Glomerular endothelial cell (primary cell): ENCODE data around the gene RBM47. TPM values are rescaled to one million over a fixed set of nuclear protein-coding genes. Genes with fewer than 3 reads are reported as not detected.
"Not testable (repeated sequence)": the region's sequence is repeated elsewhere in the genome, so short reads cannot be mapped to it uniquely, and the experiment has no call there.

Experiments
- DNase-seq: peaks from one replicate; pipeline ENCODE4 v3.0.0-alpha.2; 2011; ENCODE audit warnings: low read depth, low spot score; ENCODE audit errors: extremely low read depth
- total RNA-seq: library from RNA; depleted of rRNA; stranded (reverse); fragments of >200 nt; gene quantifications from 2 replicates; pipeline ENCODE4 v1.2.3, GENCODE V29; 2015

Gene RBM47
- total RNA-seq, 1 donor from 2014 or later: 2.0 TPM

- no peak for DNase-seq
Measured at GRCh38 chr4:40458683-40459082, 171.0 kb downstream of the RBM47 start.

DNA sequence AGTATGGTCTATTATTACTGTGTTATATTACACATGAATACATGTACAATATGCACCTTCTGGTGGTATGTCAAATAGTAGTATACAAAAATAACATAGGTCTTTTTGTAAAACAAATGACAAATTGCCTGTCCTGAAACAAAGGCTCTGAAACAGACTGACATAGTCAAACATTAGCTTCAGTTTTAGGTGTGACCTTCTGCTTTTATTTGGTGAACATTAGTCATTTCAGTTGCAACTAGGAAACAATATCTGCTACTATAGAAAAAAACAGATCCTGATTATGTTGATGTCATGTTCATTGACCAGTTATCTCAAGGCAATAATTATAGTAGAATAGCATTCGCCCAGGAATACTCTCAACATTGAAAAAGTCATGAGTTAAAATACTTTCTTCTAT is 171.6 kb downstream of the RBM47 start:
- DNase-seq: no peak

DNA sequence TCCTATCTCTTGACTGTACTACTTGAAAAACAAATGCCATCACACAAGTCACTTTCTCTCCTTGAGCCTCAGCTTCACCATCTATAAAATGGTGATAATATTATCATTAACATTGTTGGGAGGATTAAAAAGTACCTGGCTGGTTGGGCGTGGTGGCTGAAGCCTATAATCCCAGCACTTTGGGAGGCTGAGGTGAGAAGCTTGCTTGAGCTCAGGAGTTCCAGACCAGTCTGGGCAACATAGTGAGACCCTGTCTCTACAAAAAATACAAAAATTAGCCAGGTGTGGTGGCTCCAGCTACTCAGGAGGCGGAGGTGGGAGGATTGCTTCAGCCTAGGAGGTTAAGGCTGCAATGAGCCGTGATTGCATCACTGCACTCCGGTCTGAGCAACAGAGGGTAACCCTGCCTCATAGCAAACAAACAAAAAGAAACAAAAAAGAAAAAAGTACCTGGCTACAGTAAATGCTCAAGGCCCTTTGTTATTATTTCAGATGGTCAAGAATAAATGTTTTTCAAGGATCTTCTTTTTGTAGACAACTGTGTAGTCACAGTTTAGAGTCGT is 174.2 kb downstream of the RBM47 start:
- DNase-seq: no peak

- DNase-seq: no peak
Measured at GRCh38 chr4:40454816-40455215, 174.8 kb downstream of the RBM47 start.

- DNase-seq: no peak
Measured at GRCh38 chr4:40453912-40454311, 175.8 kb downstream of the RBM47 start.

DNA sequence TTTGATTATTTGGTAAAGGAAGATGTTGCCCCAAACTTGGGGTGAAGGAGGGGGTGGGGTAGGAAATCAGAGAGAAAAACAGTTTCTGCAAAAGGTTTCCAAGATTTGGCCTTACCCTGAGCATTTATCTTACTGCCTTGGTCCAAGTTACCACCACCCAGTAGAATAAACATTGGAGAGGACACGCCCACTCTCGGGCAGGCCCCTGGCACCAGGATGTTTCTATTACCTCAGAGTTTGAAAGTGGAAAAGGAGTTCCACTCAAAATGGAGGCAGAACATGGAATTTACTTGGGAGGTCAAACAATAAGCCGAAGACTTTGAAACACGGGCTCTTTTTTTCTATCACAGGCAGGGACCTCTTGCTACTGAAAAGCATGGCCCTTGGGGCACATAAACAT is 180.8 kb downstream of the RBM47 start:
- no peak for DNase-seq

DNA sequence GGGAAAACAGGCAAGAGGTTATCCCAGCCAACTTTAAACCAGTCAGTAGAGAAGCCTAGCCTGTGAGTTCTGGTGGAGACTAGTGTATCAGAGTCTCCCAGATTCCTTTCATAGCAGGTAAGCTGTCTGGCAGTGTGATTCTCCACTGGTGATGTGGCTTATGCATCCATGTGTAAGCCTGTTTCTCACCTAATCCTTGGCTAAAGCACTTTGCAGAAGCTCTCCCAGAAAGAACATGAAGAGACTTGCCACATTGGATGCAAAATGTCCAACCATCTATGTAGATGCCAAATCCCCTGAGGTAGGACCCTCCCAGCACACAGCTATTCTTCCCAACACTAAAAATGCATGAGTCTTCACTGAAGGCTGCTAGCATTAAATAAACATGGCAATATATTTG is 182.8 kb downstream of the RBM47 start:
- DNase-seq: no peak

- not testable (repeated sequence) for DNase-seq
Measured at GRCh38 chr4:40446261-40446750, 183.4 kb downstream of the RBM47 start.

GRCh38 chr4:40445671-40446070 is 184.0 kb downstream of the RBM47 start:
- no peak for DNase-seq

- no peak for DNase-seq
Measured at GRCh38 chr4:40441430-40441829, 188.2 kb downstream of the RBM47 start.

DNA sequence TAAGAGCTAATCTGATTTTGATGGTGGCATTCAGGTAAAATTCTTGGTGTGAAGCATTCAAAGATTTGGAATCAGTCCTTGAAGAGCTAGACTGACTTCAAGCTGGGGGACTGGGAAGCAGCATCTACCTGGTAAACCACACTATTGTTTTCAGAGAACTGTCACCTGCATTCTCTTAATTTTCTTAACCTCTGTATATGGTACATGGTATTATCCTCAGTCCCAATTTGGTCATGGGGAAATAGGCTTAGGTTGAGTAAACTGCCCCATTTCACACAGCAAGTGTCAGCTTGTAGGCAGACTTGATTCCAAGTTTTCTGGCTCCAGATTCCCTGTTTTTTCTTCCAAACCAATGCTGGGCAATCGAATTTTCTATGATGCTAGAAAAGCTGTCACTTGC is 190.1 kb downstream of the RBM47 start:
- no peak for DNase-seq

DNA sequence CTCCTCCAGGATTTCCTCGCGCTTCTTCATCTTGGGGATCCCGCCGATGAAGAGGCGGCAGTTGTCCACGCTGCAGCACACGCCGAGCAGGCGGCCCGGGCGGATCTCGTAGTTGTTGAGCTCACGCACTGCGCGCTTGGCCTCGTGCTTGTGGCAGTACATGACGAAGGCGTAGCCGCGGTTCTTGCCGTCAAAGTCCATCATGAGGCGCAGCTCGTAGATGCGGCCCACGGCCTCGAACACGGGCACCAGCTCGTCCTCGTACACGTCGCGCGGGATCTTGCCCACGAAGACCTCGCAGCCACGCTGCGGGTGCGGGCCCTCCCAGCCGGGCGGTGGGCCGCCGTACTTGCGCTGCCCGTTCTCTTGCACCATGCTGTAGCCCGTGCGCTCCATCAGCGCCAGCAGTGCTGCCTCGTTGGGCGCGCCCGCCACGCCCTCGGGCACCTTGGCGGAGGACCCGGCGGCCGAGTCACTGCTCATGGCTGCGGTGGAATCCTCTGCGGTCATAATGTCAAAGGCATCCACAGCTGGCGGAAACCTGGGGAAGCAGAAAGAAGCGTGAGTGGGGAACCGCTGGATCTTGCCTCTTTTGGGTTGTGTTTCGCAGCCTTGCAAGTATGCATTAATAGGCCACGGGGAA is 191.2 kb downstream of the RBM47 start:
- DNase-seq: no peak

GRCh38 chr4:40437741-40438383 is 191.8 kb downstream of the RBM47 start:
- DNase-seq: no peak

GRCh38 chr4:40435306-40435705 is 194.4 kb downstream of the RBM47 start:
- DNase-seq: not testable (repeated sequence)

GRCh38 chr4:40434126-40434687 is 195.5 kb downstream of the RBM47 start:
- no peak for DNase-seq

GRCh38 chr4:40432504-40432903 is 197.2 kb downstream of the RBM47 start:
- DNase-seq: no peak

- DNase-seq: not testable (repeated sequence)
Measured at GRCh38 chr4:40427871-40428270, 201.8 kb downstream of the RBM47 start.

DNA sequence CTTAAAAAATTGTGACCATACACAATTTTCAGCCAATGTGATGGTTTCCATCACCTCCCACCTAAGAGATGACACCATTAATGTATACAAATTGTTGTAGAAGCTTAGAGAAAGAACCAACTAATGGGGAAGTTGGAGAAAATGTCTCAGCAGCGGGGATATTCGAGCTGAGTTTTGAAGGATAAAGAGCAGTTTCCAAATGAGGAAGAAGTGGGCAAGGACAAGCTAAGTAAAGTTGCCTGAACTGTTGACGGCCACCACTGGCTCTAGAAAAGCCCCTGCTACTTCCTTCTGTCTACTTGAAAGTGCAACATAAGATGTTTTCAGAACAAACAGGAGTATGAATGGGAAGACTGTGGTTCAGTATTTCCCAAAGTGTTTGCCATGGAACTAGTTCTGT is 202.5 kb downstream of the RBM47 start:
- no peak for DNase-seq

DNA sequence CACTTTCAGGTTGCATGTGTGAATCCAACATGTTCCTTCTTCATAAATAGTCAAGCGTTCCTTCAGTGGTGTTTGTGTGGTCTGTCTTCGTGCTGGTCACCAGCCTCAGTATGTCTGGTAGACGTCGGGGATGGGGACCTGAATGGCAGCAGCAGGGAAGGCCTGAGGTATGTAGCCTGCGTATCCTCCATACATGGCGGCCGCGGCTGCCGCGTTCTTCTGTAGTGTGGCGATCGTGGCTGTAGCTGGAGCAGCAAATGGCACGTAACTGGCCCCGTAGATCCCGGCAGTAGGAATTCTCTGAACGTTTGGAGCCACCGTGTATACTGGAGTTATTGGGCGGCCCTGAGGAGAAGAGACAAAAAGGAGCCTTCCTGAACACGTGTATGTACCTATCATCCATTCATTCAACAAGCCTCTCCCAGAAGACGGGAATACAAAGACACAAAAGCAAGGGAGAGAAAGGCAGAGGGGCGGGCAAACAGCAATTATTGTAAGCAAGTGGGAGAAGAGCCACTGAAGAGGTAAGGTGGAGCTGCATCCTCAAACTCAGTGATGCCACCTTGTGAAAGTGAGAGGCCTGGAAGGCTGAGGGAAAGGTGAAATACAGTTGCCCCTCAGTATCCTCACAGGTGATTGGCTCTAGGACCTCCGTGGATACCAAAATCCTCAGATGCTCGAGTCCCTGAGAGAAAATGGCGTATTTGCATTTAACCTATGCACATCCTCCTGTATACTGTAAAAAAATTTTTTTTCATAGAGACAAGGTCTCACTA is 203.7 kb downstream of the RBM47 start:
- no peak for DNase-seq

DNA sequence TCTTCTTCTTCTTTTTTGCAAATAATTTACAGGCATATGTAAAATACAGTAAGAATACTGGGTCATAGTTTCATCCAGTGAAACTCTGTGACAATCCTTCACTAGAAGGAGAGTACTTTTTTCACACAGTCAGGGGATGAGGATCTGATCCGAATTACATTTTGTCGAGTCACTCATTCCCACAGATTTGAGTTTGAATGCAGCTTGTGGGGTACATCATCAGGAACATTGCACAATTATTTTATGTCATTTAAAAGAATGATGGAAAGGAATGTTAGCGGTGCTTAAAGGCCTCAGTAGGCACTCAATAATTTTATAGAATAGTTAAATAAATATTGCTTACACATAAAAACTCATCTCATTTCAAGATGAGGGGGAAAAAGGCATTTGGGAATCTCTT is 205.9 kb downstream of the RBM47 start:
- no peak for DNase-seq
